Activated T-helper 1 cell treated with anti-CD3 and anti-CD28 coated beads, Interleukin-12 subunit alpha, Interleukin-12 subunit beta, Interleukin-2, Interleukin-4 antibody, amounts not matched to agents 30 ng/mL and 10 ng/mL and 1 ng/mL, durations not matched to agents 14 hours and 24 hours and 36 hours (primary cell): Measurements from ENCODE around the gene CDH13. TPM values are rescaled to one million over a fixed set of nuclear protein-coding genes. Genes with fewer than 3 reads are reported as not detected.

Experiments used
- DNase-seq: peaks from one replicate; pipeline ENCODE4 v3.0.0; 2021; ENCODE audit warnings: low spot score
- H3K27ac Mint-ChIP-seq: one replicate; pipeline ENCODE4 v1.8.0; 2021; ENCODE audit warnings: mild to moderate bottlenecking, mixed read lengths
- H3K27me3 Mint-ChIP-seq: one replicate; pipeline ENCODE4 v1.8.0; 2022; ENCODE audit warnings: mild to moderate bottlenecking, moderate library complexity, mixed read lengths; ENCODE audit not compliant: insufficient read depth
- H3K36me3 Mint-ChIP-seq: one replicate; pipeline ENCODE4 v1.8.0; 2021; ENCODE audit warnings: low read depth, mixed read lengths
- H3K4me1 Mint-ChIP-seq: one replicate; pipeline ENCODE4 v1.8.0; 2021; ENCODE audit warnings: low read depth, mixed read lengths
- H3K4me3 Mint-ChIP-seq: one replicate; pipeline ENCODE4 v1.8.0; 2021; ENCODE audit warnings: mild to moderate bottlenecking, moderate library complexity, mixed read lengths
- H3K9me3 Mint-ChIP-seq: one replicate; pipeline ENCODE4 v1.8.0; 2021; ENCODE audit warnings: mixed read lengths
- intact Hi-C: fragments of 100-400 bp; cut with micrococcal nuclease; formaldehyde crosslinking; loops from one replicate; pipeline ENCODE4 v1.15.1; 2024
- total RNA-seq: library from RNA; stranded (reverse); gene quantifications from 2 replicates; pipeline ENCODE4 v1.2.3, GENCODE V29; 2022

CDH13 gene
- total RNA-seq, 1 donor from 2014 or later = not detected

GRCh38 chr16:83722456-83723183 is 1095.9 kb downstream of the CDH13 start:
- H3K4me1 Mint-ChIP-seq = peaks cover 5% of the 10 kb centered on the region
- H3K36me3 Mint-ChIP-seq = no peaks in the 10 kb centered on the region
- DNase-seq = no peak
- H3K27ac Mint-ChIP-seq = no peak overlapping the region
- no peaks in the 10 kb centered on the region for H3K27me3 Mint-ChIP-seq
- intact Hi-C loops = no loop called here
- no peak overlapping the region for H3K4me3 Mint-ChIP-seq
- H3K9me3 Mint-ChIP-seq = no peaks in the 10 kb centered on the region

GRCh38 chr16:83723244-83723643 is 1096.5 kb downstream of the CDH13 start:
- intact Hi-C loops = no loop called here
- Mint-ChIP-seq H3K36me3 (no peaks in the 10 kb centered on the region), H3K9me3 (no peaks in the 10 kb centered on the region), H3K27me3 (no peaks in the 10 kb centered on the region), H3K4me1 (peaks cover 5% of the 10 kb centered on the region), H3K4me3 (no peak overlapping the region), H3K27ac (no peak overlapping the region)
- no peak for DNase-seq

- H3K27ac Mint-ChIP-seq = no peak overlapping the region
- H3K4me3 Mint-ChIP-seq = no peak overlapping the region
- no peaks in the 10 kb centered on the region for H3K9me3 Mint-ChIP-seq
- intact Hi-C loops = no loop called here
- no peaks in the 10 kb centered on the region for H3K36me3 Mint-ChIP-seq
- peaks cover 5% of the 10 kb centered on the region for H3K4me1 Mint-ChIP-seq
- no peaks in the 10 kb centered on the region for H3K27me3 Mint-ChIP-seq
- DNase-seq = no peak
Observed at GRCh38 chr16:83723901-83724300, 1097.1 kb downstream of the CDH13 start.

GRCh38 chr16:83724585-83724984 is 1097.8 kb downstream of the CDH13 start:
- Mint-ChIP-seq H3K27ac (no peak overlapping the region), H3K27me3 (no peaks in the 10 kb centered on the region), H3K9me3 (no peaks in the 10 kb centered on the region), H3K36me3 (no peaks in the 10 kb centered on the region), H3K4me3 (no peak overlapping the region), H3K4me1 (peaks cover 5% of the 10 kb centered on the region)
- no peak for DNase-seq
- intact Hi-C loops = no loop called here

GRCh38 chr16:83725313-83725712 is 1098.5 kb downstream of the CDH13 start:
- Mint-ChIP-seq H3K4me3 (no peak overlapping the region), H3K27me3 (no peaks in the 10 kb centered on the region), H3K9me3 (no peaks in the 10 kb centered on the region), H3K4me1 (peaks cover 5% of the 10 kb centered on the region), H3K36me3 (no peaks in the 10 kb centered on the region), H3K27ac (no peak overlapping the region)
- intact Hi-C loops = no loop called here
- DNase-seq = no peak

- Mint-ChIP-seq H3K36me3 (no peaks in the 10 kb centered on the region), H3K27me3 (no peaks in the 10 kb centered on the region), H3K27ac (no peak overlapping the region), H3K4me3 (no peak overlapping the region), H3K9me3 (peaks cover 12% of the 10 kb centered on the region), H3K4me1 (peaks cover 5% of the 10 kb centered on the region)
- intact Hi-C loops = no loop called here
- DNase-seq = no peak
Observed at GRCh38 chr16:83727018-83727417, 1100.2 kb downstream of the CDH13 start.

- Mint-ChIP-seq H3K4me1 (peaks cover 5% of the 10 kb centered on the region), H3K27me3 (no peaks in the 10 kb centered on the region)
- no peak for DNase-seq
Observed at GRCh38 chr16:83727751-83728352, 1101.1 kb downstream of the CDH13 start.

GRCh38 chr16:83728492-83728891 is 1101.7 kb downstream of the CDH13 start:
- Mint-ChIP-seq H3K9me3 (peaks cover 12% of the 10 kb centered on the region), H3K36me3 (no peaks in the 10 kb centered on the region), H3K27ac (no peak overlapping the region), H3K4me1 (peaks cover 5% of the 10 kb centered on the region), H3K4me3 (no peak overlapping the region), H3K27me3 (no peaks in the 10 kb centered on the region)
- intact Hi-C loops = no loop called here
- no peak for DNase-seq

More at GRCh38 chr16:83727751-83728352, 1101.1 kb downstream of the CDH13 start:
- peaks cover 12% of the 10 kb centered on the region for H3K9me3 Mint-ChIP-seq
- H3K27ac Mint-ChIP-seq = no peak overlapping the region
- H3K4me3 Mint-ChIP-seq = no peak overlapping the region
- no peaks in the 10 kb centered on the region for H3K36me3 Mint-ChIP-seq
- intact Hi-C loops = no loop called here

GRCh38 chr16:83730812-83731211 is 1104.0 kb downstream of the CDH13 start:
- Mint-ChIP-seq H3K27me3 (no peaks in the 10 kb centered on the region), H3K36me3 (no peaks in the 10 kb centered on the region), H3K4me1 (peaks cover 5% of the 10 kb centered on the region), H3K4me3 (no peak overlapping the region), H3K27ac (no peak overlapping the region), H3K9me3 (peaks cover 25% of the 10 kb centered on the region)
- intact Hi-C loops = no loop called here
- DNase-seq = no peak

- Mint-ChIP-seq H3K4me3 (no peak overlapping the region), H3K4me1 (no peaks in the 10 kb centered on the region), H3K9me3 (peaks cover 25% of the 10 kb centered on the region), H3K27ac (no peak overlapping the region), H3K36me3 (no peaks in the 10 kb centered on the region), H3K27me3 (no peaks in the 10 kb centered on the region)
- intact Hi-C loops = no loop called here
- DNase-seq = no peak
Observed at GRCh38 chr16:83732536-83732935, 1105.8 kb downstream of the CDH13 start.

- no peaks in the 10 kb centered on the region for H3K36me3 Mint-ChIP-seq
- H3K27me3 Mint-ChIP-seq = no peaks in the 10 kb centered on the region
- no peak overlapping the region for H3K4me3 Mint-ChIP-seq
- intact Hi-C loops = no loop called here
- H3K9me3 Mint-ChIP-seq = peaks cover 25% of the 10 kb centered on the region
- H3K4me1 Mint-ChIP-seq = no peaks in the 10 kb centered on the region
- no peak overlapping the region for H3K27ac Mint-ChIP-seq
- no peak for DNase-seq
Observed at GRCh38 chr16:83733301-83733700, 1106.5 kb downstream of the CDH13 start.

GRCh38 chr16:83734136-83734535 is 1107.4 kb downstream of the CDH13 start:
- no peak overlapping the region for H3K4me3 Mint-ChIP-seq
- H3K9me3 Mint-ChIP-seq = peaks cover 25% of the 10 kb centered on the region
- no peaks in the 10 kb centered on the region for H3K36me3 Mint-ChIP-seq
- no peak overlapping the region for H3K27ac Mint-ChIP-seq
- no peak for DNase-seq
- peaks cover 2% of the 10 kb centered on the region for H3K27me3 Mint-ChIP-seq
- intact Hi-C loops = no loop called here
- H3K4me1 Mint-ChIP-seq = no peaks in the 10 kb centered on the region

GRCh38 chr16:83737729-83738354 is 1111.1 kb downstream of the CDH13 start:
- Mint-ChIP-seq H3K4me3 (no peak overlapping the region), H3K4me1 (no peaks in the 10 kb centered on the region), H3K27me3 (peaks cover 2% of the 10 kb centered on the region), H3K9me3 (peaks cover 13% of the 10 kb centered on the region), H3K27ac (no peak overlapping the region), H3K36me3 (no peaks in the 10 kb centered on the region)
- DNase-seq = no peak
- intact Hi-C loops = no loop called here
